COLO668 (cell line): ENCODE results near the gene TASOR2.

ENCODE experiments used
- DNase-seq: peaks from one replicate; lab custom pipeline; 2025; ENCODE audit not compliant: unreplicated experiment; lab: John Stamatoyannopoulos, UW

Gene TASOR2

DNA sequence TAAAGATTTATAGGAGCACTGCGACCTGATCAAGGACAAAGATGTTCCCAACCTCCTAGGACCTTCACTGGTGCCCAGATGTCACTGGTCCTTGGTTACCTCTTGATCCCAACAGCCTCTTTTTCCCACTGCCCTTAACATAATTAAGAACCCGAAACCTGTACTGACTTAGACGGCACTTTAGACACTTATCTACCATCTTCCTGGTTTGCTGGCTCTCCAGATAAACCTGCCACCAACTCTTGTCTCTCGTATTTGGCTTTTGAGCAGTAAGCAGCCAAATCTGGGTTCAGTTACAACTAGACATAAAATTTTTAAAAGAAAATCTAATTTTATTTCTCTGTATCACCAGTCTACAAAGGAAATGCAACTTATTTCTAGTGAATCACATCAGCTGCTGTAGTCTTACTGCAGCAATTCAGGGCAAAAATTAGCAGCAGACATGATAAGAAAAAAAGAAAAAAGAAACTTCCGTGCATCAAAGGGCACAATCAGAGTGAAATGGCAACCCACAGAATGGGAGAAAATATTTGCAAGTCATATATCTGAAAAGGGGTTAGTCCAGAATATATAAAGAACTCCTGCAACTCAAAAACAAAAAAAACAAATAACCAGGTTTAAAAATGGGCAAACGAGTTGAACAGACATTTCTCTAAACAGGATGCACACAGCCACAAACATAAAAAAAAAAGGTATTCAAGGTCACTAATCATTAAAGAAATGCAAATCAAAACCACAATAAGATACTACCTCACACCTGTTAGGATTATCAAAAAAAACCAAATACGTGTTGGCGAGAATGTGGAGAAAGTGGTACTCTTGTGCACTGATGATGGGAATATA lies 27.7 kb upstream of the TASOR2 start:
- no peak for DNase-seq

DNA sequence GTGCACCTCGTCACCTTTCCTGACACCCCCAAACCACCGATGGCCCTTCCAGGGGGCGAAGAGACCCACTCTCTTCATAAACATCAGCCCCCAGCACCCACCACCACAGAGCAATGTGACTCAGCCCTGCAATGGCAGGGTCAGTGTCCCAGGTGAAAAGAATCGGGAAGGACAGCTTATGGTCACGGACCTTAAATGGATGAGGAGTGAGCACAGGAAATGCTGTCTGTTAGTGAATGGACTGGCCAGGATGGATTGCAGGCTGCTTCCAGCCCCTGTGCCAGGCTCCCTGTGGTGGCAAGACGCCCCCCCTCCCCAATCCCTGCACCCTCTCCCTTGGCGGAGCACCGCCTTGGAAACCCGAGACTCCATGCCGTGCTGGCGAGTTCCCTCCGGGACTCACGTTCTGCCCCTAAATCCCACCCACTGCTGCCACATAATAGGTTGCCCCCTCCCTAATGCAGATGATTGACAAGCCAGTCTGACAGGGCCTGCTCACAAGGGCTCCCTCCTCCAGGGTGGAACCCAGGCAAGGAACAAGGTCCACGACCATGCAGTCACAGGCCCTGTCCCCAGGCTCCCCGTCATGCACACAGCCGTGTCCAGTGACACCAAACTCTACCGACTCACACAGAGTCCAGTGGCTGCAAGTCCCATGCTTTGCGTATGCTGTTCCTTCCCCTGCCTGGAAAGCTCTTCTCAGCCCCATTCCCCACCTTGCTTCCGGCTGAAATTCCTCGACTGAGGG lies 25.6 kb upstream of the TASOR2 start:
- DNase-seq = no peak

DNA sequence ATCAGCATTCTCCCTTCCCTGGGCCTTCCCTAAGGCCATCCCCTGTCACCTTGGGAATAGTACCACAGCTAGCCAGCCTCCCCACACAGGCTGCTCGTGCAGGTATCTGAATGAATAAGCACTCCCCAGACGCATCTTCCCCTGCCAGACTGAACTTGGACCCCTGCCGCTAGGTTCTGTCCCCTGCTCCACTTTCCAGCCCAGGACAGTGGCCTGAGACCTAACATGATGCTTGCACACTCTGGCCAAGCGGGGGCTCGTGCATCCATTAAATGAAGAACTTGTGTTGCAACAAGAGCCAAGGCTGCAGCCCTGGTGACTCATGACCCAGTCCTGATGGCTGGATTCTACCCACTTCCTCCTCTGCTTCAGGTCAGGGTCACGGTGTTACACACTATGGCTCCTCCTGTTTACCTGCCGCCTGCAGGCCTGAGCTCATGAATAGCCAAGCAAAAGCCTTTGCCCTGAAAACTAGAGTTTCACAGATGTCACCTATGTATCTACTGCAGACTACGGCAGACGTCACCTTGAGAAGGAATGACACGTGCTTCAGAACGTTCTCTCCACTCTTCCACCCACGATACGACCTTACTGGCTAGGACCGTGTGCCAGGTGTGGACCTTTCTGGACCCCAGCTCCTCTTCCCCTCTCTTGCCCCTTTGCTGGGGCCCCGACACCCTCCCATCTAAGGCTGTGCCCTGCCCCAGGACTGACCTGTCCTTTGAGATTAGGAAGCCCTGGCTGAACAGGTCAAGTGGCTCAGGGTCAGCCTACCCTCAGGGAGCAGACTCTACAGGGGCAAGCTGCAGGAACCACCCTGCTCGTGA lies 24.7 kb upstream of the TASOR2 start:
- DNase-seq = peak; percentile 8

DNA sequence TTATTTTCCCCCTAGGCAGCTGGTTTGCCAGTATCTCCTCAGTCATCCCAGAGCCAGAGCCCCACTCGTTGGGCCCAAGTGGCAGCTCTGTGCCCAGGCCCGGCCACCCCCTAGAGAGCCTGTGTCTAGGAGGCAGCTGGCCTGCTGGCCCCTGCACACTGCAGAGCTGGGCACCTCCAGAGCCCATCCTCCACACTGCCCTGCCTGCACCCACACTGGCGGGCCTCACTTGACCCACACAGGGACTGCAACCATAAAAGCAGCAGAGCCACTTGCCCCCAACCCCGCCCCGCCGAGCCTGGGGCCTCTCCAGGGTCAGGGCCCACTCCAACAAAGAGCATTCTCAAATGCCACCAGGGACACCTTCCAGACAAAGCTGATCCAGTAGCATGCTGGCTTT lies 23.6 kb upstream of the TASOR2 start:
- DNase-seq = no peak

DNA sequence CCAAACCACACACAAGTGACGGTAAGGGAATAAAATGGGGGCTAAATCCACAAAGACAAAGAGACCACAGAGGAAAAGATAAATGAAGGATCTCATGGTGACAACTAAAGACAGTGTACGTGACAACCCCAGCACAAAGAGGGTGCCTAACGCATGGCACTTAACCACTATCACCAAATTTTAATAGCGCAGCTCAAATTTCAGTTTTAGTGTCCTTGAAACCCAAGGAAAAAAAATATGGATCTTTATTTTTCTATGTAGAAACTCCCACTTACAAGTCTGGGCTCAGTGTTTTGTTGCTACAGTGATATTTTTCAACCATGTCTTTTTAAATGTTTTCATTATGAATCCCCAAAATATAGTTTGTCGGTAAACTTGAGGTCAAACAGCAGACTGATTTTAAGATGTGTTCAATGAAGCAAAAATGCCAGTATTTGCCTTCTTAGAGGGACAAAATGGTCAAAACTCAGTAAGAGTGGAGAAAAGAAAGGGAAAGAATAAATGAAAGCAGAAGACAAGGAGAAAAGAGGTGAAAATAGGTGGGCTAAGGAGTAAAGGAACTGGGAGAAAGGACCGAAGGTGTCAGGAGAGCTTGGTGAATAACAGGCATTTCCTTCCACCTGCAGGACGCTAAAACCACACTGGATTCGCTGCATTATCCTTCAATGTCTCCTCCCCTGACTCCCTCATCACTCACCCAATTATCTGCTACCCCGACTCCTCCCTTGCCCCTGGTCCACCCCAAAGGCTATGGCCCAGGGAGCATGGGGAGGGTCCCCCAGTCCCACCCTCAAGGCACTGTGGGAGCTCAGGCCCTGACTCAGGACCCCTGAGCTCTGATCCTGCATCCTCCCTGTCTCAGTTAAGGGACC lies 21.7 kb upstream of the TASOR2 start:
- DNase-seq = no peak

DNA sequence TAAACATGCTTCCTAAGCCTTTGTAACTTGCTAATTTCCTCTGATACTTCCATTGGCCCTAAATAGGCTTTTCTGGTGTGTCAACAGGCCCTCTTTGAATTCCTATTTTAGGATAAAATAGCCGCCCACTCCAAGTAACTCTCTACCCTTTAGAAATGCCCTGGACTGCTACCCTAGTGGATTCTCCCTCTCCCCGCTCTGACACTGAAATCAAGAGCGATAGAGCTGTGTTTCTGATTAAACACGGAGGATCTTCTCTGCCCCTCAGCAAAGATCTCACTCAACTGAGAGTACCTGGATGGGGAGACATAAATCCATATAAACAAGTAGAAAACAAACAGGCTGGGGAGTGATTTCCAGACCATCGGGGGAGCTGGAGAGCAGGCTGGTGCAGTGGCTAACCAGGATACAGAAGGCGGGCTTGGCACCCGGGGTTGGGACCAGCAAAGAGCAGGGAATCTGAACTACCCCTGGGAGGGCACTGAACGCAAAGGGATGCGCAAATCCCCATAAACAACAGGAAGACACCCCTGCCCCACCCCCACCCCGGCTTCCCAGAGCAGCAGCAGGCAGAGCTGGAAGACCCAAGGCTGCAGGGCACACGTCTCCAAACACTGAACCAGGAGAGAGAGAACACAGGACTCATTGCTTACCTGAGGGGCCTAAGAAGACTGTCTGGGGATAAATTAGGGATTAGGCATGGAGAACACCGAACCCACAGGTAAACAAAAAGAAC lies 20.8 kb upstream of the TASOR2 start:
- DNase-seq = peak; percentile 5

DNA sequence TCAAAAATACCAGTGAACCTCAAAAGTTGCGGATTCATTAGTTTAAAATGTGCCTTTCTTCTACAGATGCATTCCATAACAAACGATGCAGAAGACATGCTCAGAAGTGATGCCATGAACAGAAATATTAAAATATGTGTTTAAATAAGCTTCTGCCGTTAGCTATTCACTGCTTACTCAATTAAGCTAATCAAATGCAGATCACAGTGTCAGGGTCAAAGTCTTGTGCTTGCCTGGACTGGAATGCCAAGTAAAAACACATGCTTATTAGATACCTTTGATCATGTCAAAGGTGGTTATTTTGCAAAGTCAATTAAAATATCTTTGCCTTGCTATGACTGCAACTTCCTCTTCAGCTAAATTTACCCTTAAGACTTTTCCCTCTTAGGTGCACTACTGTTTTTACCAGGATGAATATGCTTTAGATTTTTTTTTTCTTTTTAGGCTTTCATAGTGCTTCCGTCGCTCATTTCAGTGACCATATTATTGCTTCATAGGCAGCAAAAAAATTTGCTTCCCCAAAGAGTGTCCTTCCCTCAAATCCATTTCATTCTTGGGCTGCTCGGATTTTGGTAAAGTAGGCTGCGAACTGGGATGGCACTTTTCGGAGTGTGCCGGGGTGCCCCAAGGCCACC lies 19.1 kb upstream of the TASOR2 start:
- no peak for DNase-seq

DNA sequence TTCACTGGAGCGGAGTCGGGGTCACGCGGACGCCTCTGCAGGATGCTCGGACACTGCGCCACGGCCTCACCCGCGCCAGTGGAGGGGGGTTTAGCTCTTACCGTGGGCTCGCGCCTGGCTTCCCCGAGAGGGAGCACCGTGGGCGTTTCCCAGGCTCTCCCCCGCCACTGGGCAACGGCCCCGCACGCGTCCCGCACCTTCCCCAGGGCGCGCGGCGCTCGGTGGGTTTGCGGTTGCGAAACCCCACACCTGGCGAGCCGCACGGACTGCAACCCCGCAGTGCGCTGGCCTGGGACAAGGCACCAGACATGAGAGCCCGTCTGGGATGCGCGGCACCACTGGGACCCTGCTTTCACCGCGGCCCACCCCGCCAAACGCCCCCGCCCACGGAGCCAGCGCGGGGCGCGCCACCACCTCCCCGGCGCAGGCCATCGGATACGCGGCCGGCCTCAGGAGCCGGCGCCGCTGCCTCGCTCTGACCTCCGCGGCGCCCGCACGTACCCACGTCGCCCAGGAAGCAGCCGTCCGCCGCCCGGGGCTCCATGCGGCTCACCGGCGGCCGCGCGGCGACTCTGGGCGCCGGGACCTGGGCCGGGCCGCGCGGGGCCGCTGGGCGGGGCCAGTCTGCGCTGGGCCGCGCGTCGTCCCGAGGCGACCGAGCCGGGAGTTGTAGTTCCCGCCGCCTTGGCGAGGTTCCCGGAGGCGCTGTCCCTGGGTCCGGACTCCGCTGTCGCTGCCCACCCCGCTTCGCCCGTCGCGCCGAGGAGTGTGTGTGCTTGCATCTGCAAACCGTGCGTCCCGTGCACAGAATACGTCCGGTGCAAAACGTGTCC lies 18.4 kb upstream of the TASOR2 start, which contains the start of gene ASB13:
ASB13 (minus strand) TSS at position 588 of the 833 bp plus-strand sequence; CDS start at position 544, 44 bp downstream.
- DNase-seq = peak; percentile 71

DNA sequence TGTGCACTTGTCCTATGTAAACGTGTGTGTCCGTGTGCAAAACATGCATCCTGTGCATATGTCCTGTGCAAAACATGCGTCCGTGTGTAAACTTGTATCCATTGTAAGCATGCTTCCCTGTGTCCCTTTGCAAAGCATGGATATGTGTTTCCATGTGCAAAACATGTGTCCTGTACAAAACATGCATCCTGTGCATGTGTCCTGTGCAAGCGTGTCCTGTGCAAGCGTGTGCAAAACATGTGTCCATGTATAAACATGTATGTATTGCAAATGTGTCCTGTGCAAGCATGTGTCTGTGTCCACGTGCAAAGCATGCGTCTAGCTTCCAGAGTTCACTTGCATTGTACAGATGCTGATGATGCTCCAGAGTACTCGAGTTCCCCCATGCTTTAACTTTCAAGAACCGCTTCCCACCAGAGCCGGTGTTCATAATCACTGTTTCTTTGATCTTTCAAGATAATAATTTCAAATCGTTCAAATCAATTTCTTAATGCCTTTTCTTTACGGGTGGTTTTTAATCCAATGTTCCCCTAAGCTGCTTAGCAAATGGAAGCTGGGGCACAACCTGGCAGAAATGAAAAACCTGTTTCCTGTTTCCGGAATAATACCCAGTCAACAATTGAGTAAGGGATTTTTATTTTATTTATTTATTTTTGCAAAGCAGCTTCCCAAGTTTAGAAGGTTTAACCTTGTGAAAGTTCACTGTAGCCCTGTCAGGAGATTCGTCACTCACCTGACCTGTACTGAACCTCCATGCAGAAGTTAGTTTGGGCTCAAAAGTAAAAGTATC lies 17.6 kb upstream of the TASOR2 start:
- DNase-seq = no peak

DNA sequence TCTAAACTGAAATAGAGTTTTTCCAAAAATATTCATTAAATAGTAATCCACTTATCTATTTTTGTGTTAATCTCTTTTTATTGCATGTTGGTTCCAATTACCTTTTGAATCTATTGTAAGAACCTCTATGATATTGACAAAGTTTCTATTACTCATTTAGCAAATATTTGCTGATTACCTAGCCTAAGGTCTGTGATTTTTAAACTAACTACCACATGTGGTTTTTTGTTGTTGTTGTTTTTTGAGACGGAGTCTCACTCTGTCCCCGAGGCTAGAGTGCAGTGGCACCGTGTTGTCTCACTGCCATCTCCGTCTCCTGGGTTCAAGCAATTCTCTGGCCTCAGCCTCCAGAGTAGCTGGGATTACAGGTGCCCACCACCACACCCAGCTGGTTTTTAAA lies 16.2 kb upstream of the TASOR2 start:
- no peak for DNase-seq

DNA sequence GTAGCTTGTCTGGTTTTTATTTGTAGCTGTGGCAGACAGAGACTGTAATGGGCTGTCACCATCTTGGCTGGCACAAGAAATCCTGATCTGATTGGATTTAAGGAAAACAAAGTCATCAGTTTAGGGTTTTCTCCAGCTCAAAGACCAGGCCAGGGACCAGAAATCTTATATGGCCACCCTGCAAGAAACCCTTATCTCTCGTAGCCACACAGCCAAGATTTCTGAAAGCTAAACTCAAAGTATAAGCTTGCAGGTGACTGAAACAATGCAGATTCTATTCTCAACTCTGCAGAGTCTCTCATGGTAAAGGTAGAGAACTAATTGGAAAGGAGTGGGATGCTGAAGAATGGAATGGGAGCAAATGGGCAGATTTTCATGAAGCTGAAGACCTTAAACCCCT lies 15.0 kb upstream of the TASOR2 start:
- no peak for DNase-seq

DNA sequence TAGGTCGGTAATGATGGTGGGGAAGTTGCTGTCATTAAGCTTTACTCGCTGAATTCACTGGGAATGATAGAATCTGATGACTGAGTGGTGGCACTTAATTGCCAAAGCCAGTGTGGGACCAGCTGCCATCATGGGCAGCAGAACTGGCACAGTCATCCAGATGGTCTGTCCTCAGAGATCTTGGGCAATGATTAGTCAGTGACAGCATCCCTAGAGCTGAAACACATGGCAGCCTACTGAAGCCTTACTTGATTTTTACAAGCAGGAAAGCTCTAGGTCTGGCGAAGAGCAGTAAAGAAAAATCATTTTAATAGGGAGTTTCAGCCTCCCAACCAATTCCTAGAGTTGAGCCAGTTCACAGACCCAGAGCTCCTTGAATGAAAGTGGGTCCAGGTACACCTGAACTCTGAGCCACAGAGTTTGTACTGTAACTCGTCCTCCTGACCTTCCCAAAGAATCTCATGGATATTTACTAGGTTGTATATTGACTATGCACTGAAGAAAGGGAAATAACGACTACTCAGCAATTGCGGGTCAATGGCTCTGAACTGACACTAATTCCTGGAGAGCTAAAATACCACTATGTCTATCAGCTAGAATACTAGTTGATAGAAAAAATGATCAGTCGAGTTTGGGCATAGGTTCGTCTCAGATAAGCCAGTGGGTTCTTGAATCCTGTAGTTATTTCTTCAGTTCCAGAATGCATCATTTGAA lies 13.8 kb upstream of the TASOR2 start:
- no peak for DNase-seq

DNA sequence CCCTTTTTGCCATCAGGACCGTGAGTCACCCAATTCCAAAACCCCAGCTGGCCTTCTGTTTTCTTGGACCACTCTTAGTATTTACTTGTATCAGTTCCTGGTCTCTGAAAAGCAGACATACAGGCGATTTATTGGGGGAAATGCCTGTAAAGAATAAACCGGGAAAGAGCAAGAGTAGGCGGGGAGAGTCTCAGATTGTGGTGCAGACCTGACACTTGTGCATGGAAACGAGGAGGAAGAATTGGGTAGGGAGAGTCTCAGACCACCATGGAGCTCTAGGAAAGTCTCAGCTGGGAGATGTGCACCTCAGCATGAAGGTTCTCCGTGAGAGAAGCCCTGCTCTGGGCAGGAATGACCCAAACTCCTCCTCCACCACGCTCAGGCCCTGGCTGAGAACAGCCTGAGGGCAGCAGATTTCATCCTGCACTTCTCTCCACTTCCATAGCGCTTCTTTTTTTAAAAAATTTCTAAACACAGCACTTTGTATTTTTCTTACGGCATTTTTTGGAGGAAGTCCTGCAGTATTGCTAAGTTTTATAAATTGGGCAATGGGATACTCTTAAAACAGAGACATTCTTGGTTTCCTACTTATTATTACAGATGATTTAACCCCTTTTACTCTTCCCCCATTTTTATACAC lies 6.1 kb upstream of the TASOR2 start:
- no peak for DNase-seq

DNA sequence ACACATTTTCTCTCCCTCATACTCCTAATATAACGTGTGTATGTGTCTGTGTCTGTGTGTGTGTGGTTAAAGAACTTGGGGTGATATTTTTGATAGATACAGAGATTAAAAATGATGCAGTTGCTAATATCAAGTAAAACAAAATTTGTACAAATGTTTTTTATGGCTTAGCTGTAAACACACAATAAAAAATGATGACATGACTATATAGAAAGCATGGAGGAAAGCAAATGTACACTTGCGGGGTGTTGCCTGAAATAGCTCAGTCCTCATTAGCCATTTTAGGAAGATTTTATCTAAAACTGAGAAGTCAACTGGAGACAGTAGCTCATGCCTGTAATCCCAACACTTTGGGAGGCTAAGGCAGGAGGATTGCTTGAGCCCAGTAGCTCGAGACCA lies 5.6 kb upstream of the TASOR2 start:
- DNase-seq = no peak

DNA sequence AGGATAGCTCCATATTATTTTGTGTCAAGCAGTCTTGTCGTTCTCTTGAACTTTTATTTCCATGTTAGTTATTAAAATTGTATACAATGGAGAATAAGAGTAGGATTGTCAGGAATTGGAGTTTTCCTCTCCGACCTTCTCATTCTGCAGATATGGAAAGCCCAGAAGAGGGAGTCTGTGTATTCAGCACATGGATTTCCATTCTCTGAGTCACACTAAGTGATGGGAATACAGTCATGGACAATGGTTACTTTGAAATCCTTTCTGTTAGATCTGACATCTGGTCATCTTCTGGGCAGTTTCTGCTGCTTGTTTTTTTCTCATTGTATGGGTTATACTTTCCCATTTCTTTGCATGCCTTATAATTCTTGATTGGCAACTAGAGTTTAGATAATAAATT lies 5.0 kb upstream of the TASOR2 start:
- no peak for DNase-seq

DNA sequence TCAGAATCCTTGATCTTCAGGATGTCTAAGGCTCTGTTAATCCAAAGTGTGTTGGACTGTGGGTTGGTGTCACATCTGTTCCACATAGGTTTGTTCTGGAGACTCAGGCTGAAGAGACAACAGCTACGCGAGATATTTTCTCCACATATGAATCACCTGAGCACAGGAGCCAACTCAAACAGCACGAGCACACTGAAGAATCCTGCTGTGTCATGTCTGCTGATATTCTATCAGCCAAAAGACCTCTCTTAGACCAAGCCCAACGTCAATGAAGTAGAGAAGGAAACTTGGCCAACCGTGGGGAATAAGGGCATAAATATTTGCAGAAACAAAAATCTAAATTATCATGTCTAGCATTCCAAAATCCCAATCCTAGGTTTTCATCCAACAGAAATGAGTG lies 2.7 kb upstream of the TASOR2 start:
- no peak for DNase-seq

DNA sequence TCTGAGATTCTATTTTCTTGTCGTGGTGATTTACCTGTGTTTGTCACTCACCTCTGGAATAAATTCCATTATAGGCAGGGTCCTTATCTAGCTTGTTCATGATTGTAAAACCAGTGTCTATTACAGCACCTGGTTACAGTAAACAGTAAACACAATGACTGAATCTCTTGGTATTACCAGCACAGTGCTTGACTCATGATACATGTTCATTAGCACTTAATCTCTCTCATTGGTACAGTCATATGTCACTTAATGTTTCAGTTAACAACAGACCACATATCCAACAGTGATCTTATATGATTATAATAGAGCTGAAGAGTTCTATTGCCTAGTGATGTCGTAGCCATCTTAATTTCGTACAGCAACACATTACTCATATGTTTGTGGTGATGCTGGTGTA lies 1.6 kb upstream of the TASOR2 start:
- DNase-seq = no peak
